HG02943 (cell line): Measurements from ENCODE around the gene SURF6.
"Not testable (repeated sequence)": the region's sequence is repeated elsewhere in the genome, so short reads cannot be mapped to it uniquely, and the experiment has no call there.

Experiments used
- ATAC-seq: cut with Tn5 transposase; IDR thresholded peaks from one replicate; pipeline ENCODE4 v1.9.1; 2021; ENCODE audit warnings: mild to moderate bottlenecking, low read depth, moderate library complexity; ENCODE audit not compliant: unreplicated experiment

The SURF6 gene

GRCh38 chr9:133329306-133330156, 6.5 kb downstream of the SURF6 start:
- not testable (repeated sequence) for ATAC-seq

- ATAC-seq, result no peak
Measured at GRCh38 chr9:133327834-133328484, 8.0 kb downstream of the SURF6 start.

GRCh38 chr9:133327021-133327420, 9.0 kb downstream of the SURF6 start:
- not testable (repeated sequence) for ATAC-seq

DNA sequence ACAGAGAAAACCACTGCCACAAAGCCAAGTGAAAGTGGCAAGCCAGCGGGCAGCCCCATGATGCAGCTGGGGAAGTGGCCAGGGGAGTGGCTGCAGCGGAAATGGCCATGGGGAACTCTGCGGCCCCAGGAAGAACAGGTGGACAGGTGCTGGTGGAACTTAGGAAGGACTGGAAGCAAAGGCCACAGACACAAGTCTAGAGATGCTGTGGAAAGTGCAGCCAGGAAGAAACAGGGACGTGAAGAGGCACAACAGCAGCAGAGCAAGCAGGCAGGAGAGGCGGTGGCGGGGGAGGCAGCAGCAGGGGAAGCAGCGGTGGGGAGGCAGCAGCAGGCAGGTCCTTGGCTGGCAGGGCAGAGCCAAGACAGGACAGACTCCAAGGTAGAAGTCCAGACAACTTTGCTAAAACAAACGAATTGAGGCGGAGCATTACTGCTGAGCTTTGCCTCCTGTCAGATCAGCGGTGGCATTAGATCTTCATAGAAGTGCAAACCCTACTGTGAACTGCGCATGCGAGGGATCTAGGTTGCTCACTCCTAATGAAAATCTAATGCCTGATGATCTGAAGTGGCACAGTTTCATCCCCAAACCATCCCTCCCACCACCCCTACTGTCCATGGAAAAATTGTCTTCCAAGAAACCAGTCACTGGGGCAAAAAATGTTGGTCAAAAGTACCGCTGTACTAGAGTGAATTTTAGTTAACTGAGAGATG, 11.8 kb downstream of the SURF6 start:
- ATAC-seq, result no peak

- ATAC-seq, result no peak
Measured at GRCh38 chr9:133323211-133323610, 12.8 kb downstream of the SURF6 start.

DNA sequence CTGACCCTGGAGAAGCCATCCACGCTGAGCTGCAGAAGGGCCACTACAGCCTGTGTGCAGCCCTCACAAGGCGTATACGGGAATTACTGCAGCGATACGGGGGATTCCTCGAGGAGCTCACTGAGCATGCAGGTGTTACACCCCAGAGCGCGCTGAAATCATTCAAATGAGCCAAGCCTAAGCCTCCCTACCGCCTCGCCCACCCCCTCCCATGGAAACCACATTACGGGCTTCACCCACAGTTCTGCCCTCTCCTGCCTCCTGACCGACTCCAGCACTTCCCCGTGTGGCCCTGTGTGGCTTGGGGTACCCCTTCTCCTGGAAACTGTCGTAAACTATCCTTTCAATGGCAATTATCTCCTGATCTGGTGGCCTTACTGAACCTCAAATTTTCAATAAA, 13.3 kb downstream of the SURF6 start:
- ATAC-seq, result no peak

DNA sequence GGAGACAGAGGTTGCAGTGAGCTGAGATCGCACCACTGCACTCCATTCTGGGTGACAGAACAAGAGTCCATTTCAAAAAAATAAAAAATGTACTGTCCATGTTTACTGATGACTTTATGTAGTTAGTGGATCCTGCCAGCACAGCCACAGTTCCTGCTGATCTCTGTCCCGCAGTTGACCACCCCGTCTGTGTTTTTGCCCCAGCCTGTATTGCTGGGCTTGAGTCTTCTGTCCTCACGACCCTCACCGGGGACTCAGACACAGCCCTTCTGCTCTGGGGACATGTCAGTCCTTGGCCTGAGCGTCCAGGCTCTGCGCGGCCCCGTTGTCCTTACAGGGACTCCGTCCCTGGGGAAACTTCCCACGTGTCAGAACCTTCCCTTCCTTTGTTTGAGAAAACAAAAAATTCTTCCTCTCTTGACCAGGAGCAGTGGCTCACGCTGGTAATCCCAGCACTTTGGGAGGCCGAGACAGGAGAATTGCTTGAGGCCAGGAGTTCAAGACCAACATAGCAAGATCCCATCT, 14.5 kb downstream of the SURF6 start:
- ATAC-seq, result no peak

DNA sequence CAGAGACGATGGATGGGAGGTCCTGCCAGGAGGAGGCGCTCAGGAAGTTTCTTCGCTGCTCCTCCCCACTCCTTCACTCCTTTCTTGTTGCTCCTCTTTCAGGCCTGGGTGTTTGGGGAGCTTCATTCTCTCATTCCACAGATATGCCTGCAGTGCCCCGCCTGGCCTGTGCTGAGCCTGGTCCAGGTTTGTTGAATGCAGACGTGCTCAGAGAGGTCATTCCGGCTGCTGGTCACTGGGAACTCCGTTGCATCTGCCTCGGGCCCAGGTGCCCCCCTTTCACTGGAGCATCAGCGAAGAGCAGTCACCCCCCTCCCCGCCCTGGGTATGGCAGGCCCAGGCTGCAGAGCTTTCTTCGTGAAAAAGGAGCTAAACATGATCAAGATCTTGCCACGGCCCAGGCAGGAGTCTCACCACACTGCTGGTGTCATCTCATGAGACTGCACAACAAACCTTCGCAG, 15.5 kb downstream of the SURF6 start:
- ATAC-seq, result no peak

DNA sequence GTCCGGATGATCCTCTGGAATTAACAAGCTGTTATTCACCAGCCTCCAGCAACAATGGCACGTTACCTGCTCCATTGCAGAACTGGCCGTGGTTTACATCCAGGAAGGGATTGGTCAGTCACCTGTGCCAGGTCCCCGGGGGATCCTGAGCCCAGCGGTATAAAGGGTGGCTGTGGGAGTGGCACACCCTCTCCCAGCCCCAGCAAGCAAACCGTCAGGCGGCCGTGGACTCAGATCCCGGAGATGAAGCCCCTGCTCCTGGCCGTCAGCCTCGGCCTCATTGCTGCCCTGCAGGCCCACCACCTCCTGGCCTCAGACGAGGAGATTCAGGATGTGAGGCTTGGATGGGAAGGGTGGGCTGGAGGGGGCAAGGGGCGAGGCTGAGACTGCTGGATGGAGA, 18.4 kb downstream of the SURF6 start:
- not testable (repeated sequence) for ATAC-seq

- no peak for ATAC-seq
Measured at GRCh38 chr9:133315997-133316396, 20.0 kb downstream of the SURF6 start.

DNA sequence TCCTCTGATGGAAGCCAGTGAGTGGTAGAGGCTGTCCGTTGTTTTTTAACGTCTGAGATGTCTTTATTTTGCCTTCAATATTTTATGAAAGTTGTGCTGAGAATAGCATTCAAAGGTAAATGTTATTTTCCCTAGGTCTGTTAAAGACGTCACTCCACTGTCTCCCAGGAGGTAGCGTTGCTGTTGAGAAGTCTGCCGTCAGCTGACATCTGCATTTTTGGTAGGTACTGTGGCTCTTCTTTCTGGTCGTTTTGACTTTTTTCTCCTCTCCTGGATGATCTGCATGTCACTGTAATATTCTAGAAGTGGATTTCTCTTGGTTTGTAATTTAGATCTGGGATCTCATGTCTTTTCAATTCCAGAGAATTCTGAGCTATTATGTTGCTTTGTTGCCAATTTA, 26.4 kb downstream of the SURF6 start:
- ATAC-seq, result no peak

GRCh38 chr9:133307301-133307700, 28.7 kb downstream of the SURF6 start:
- no peak for ATAC-seq

GRCh38 chr9:133306242-133307204, 29.5 kb downstream of the SURF6 start:
- ATAC-seq, result no peak

DNA sequence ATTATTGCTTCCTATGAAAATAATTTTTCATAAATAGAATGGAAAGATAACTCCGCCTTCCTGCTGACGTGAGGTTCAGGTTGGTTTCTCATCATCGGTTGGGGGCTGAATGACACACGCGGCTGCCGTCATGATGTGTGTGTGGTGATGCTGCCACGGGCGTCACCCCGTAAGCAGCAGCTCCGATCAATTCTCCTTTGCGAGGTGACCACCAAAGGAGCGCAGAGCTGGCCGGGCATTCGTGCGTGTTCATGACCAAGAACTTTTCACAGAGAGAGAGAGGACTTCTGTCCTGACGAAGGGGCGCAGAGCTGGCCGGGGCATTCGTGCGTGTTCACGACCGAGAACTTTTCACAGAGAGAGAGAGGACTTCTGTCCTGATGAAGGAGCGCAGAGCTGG, 30.3 kb downstream of the SURF6 start:
- no peak for ATAC-seq

DNA sequence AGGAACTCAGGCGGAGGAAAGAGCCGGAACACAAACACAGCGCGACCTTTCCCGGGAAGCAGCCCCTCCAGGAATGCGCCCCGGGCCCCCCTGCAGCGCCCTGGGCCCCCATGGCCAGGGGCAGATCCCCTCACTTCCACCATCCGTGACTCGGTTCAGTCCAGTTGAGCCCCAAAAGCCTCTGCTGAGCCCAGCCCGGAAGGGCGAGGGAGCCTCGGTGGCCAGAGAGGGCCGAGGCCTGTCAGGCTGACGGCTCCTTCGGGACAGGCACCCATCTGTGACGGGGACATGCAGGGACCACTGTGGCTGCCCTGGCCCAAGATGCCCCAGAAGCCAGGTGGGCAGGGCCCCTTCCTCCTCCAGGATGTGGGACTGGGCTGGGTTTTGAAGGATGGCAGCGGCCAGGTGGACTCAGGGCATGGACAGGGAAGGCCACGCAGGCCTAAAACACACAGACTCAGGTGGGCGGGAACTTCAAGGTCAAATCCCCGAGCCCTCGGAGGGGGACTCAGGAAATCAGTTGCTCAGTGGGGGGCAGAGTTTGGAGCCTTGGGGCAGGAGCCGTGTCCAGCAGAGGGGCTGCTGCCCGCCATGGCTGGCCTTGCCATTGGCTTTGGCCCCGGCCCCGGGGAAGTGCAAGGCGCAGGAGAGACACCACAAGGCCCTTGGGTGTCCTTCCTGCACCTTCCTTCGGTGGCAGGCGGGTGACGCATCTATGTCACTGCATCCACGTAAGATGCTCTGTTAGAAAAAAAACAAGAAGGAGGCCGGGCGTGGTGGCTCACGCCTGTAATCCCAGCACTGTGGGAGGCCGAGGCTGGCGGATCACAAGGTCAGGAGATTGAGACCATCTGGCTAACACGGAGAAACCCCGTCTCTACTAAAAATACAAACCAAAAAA, 31.3 kb downstream of the SURF6 start:
- ATAC-seq, result no peak

DNA sequence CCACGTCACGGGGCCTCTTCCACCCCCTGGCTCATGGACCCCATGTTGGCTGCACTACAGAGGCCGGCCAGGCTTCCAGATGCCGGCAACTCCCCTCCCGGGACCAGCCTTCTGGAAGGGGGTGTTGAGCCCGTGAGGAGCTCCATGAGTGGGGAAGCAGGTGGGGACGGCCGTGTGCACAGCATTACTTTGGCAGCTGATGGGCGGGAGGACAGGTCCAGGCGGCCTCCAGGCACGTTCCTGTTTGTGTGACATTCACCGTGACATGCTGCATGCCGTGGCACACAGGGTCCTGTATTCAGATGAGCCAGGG, 31.9 kb downstream of the SURF6 start:
- no peak for ATAC-seq

DNA sequence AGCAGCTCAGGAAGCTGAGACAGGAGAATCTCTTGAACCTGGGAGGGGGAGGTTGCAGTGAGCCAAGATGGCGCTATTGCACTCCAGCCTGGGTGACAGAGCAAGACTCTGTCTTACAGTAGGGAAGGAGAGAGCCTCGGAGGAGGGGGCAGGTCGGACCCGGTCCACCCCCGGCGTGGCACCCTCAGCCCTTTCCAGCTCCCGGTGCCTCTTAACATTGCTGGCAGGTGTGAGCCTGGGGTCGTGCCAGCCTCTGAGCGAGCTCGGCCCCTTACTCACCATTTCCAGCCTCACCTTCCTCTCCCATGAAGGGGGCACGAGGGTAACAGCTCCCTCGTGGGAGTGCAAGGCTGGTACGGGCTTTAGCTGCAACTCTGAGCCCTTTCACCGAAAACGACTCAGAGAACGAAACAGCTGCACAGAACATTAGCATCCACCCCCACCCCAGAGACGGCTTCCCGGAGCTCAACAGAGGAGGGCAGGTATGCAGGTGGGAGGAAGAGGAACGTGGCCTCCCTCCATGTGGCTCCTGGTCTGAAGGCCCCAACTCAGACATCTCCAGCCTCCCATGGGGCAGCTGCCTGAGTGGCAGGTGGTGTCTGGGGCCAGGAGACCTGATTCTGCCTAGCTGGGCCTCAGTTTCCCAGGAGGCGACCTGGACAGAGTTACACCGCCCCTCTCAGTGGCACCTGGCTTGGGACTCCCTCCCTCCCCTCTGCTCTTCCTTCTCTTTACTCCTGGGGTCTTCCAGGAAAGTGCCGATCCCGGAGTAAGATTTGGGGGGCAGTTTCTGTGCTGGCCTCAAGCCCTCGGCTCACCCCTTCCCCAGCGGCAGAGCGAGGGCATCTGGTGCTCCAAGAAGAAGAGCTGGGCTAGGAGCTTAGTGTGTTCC, 32.5 kb downstream of the SURF6 start:
- no peak for ATAC-seq
